Heart right ventricle (tissue), 16 donors: ENCODE data around the gene HIVEP2. TPM values are rescaled to one million over a fixed set of nuclear protein-coding genes. Genes with fewer than 3 reads are reported as not detected.

Experiments used
- ATAC-seq, 8 donors: fragments of 200-7000 bp; cut with Tn5 transposase; one replicate each; pipeline ENCODE4 v1.9.1; 2020; ENCODE audit warnings: mild to moderate bottlenecking in 8 of 8, moderate library complexity in 8 of 8, moderate number of reproducible peaks in 1 of 8
- DNase-seq, 2 donors: peaks; one replicate each; pipeline ENCODE4 v3.0.0-alpha.2; 2020
- H3K27ac ChIP-seq, 10 donors: fragments of 200-600 bp; sonication (generic) in 2 of 10; one replicate each; pipeline versions ENCODE4 v1.5.0 to v1.8.0; 2020 to 2022; ENCODE audit warnings: mild to moderate bottlenecking in 3 of 10
- H3K27me3 ChIP-seq, 7 donors: fragments of 200-600 bp; one replicate each; pipeline ENCODE4 v1.8.0; 2021 to 2022; ENCODE audit warnings: mild to moderate bottlenecking in 2 of 7
- H3K36me3 ChIP-seq, 9 donors: fragments of 200-600 bp; sonication (generic) in 1 of 9; one replicate each; pipeline versions ENCODE4 v1.5.0 to v1.8.0; 2020 to 2022; ENCODE audit warnings: mild to moderate bottlenecking in 2 of 9
- H3K4me1 ChIP-seq, 9 donors: fragments of 200-600 bp; sonication (generic) in 1 of 9; one replicate each; pipeline versions ENCODE4 v1.5.0 to v1.8.0; 2020 to 2022; ENCODE audit warnings: mild to moderate bottlenecking in 4 of 9
- H3K4me3 ChIP-seq, 10 donors: fragments of 200-600 bp; sonication (generic) in 2 of 10; one replicate each; pipeline versions ENCODE4 v1.5.0 to v1.8.0; 2020 to 2022; ENCODE audit warnings: mild to moderate bottlenecking in 7 of 10, moderate library complexity in 2 of 10
- H3K9me3 ChIP-seq, 11 donors: fragments of 200-600 bp in 10 of 11; sonication (generic) in 2 of 11; one replicate each; pipeline versions ENCODE4 v1.5.0 to v1.8.0; 2013 to 2022; ENCODE audit warnings: mild to moderate bottlenecking in 2 of 11, control low read depth in 1 of 11, moderate library complexity in 1 of 11
- CTCF ChIP-seq, 9 donors: fragments of 200-600 bp; sonication (generic) in 2 of 9; IDR thresholded peaks; one replicate each; pipeline versions ENCODE4 v1.5.0 to v1.8.0; 2021 to 2022; ENCODE audit warnings: antibody characterized with exemption in 9 of 9, mild to moderate bottlenecking in 5 of 9, moderate library complexity in 1 of 9
- WGBS, 2 donors: extraction: QIAGEN DNeasy Blood & Tissue Kit; methylation state at CpG; one replicate each; pipeline ENCODE4 v1.1.7; 2013; ENCODE audit warnings: inconsistent platforms in 1 of 2; 5-methylcytosine and 5-hydroxymethylcytosine counted together
- intact Hi-C, 10 donors: fragments of 100-400 bp; cut with DNase I; formaldehyde crosslinking; loops; one replicate each; pipeline versions ENCODE4 v1.11.1 to v1.14.2; 2022
- polyA plus RNA-seq, 2 donors: library from polyadenylated mRNA; stranded (reverse); fragments of 200-250 nt; gene quantifications; one replicate each; pipeline ENCODE4 v1.2.3, GENCODE V29; 2013
- total RNA-seq, 10 donors: library from RNA; stranded (reverse); fragmentation: NEBNext Ultra II Directional in 3 of 10; extraction: Animal tissue kit (Norgen Biotek cat#: 25700) in 3 of 10; gene quantifications; one replicate each; pipeline versions ENCODE4 v1.2.1 to v1.2.4, GENCODE V29; 2021 to 2023
- donor health status: Arrhythmogenic right ventricular cardiomyopathy.
- donor health status: ischemic (EF 13 %, LVEDD 7.1; RV severe dilation, severe dysfunction).
- donor health status: healthy with polysubstance abuse.
- donor health status: DM: no; HTN: yes; CAD: no.
- donor health status: DM: no; HTN: no; CAD: no.
- donor health status: ischemic (EF 25% LVEDD 6.9; RV normal size, moderate dysfunction).
- donor health status: ischemic (EF 25% LVEDD 5.7; RV mildly dilated, moderate dysfunction).
- donor health status: healthy.
- donor health status: DM: yes; HTN: yes; CAD: no.
- donor health status: Ischemic cardiomyopathy.
- donor health status: ischemic (EF 35%, LVEDD 5.7; RV mildly dilated, moderate dysfunction).
- donor health status: nonischemic (EF 11% LVEDD 7.7; RV severe dilation, severe dysfunction).
- donor health status: DM: yes; HTN: yes; CAD: no.
- donor health status: PGD.
- donor health status: ischemic (EF 29% LVEDD 5.4; RV normal size, mild dysfunction).
- donor health status: nonischemic (EF 23%, LVEDD 6.1; RV moderate dilation, normal function).

The HIVEP2 gene
- total and polyA plus RNA-seq, 12 donors, result 2.1 to 31.6 (median 21.2) TPM

DNA sequence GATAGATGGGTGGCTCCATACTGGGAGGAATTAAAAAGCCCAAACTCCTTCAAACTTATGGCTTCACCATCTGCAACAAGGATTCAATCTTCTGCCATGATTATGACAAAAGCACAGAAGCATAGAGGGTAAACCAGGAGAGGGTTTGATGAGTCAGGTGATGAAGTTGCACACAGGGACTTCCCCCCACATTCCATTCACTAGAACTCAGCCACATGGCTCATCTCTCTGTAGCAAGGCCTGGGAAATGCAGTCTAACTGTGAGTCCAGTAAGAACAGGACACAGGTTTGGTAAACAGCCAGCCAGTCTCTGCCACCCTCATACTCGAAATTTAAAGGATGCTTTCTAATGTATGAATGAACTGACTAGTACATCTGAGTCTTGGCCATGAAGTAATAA is 142.9 kb downstream of the HIVEP2 start:
- peak; percentile 33 to 94 (median 69) for ATAC-seq
- no peak overlapping the region for H3K27ac ChIP-seq
- no peak for TF ChIP-seq CTCF (IDR thresholded peaks at IDR 0.05)
- no peak for DNase-seq
- H3K4me1 ChIP-seq, result peaks cover 0 to 29% (median 8%) of the 10 kb centered on the region in 9 donors
- intact Hi-C loops, result no loop called here
- 22 to 33% methylated on average over 1 of the region's 1 CpG for WGBS, 2 donors
- no peaks in the 10 kb centered on the region for H3K9me3 ChIP-seq
- no peaks in the 10 kb centered on the region for H3K27me3 ChIP-seq
- H3K36me3 ChIP-seq, result no peaks in the 10 kb centered on the region
- H3K4me3 ChIP-seq, result no peak overlapping the region

DNA sequence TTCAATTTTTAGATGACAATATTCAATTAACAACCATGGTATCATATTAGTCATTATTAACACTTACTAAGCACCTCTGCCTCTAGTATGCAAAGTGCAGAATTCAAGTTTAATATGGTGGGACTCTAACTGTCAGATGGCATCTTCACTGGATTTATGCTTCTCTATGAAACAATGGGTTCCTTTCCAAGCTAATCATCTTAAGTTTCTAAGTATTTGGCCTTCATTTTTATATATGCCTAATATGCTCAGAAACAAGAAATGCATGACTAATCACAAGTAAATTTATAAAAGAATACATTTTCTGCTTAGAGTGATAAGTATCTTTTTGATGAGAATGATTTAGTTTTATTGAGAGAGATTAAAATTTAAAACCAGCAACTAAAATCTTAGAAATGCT is 144.7 kb downstream of the HIVEP2 start:
- ATAC-seq, result no peak
- H3K4me3 ChIP-seq, result no peak overlapping the region
- peaks cover 0 to 29% (median 13%) of the 10 kb centered on the region in 9 donors for H3K4me1 ChIP-seq
- no peaks in the 10 kb centered on the region for H3K36me3 ChIP-seq
- no peak for TF ChIP-seq CTCF (IDR thresholded peaks at IDR 0.05)
- intact Hi-C loops, result no loop called here
- no peak for DNase-seq
- no peak overlapping the region for H3K27ac ChIP-seq
- no peaks in the 10 kb centered on the region for H3K9me3 ChIP-seq
- H3K27me3 ChIP-seq, result no peaks in the 10 kb centered on the region

DNA sequence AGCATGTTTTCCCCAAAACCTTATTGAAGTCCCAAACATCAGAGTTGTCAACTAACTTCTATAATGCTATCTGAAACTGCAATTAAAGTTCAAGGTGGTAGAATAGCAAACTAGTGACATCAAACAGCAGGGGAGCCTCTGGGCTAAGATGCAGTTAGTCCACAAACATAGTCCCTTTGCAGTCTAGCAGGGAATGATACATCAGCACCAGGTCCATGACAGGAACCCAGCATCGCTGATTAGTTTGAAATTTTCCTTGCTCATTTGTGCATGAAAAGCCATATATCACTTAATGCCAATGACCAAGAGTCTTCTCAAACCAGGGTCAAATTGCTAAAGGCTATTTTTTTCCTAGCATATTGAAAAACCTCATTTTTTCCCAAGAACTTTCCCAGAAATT is 145.3 kb downstream of the HIVEP2 start:
- no peak for ATAC-seq
- Histone ChIP-seq H3K36me3 (no peaks in the 10 kb centered on the region), H3K27me3 (no peaks in the 10 kb centered on the region), H3K4me1 (peaks cover 0 to 26% (median 12%) of the 10 kb centered on the region in 9 donors), H3K27ac (no peak overlapping the region), H3K4me3 (no peak overlapping the region), H3K9me3 (no peaks in the 10 kb centered on the region)
- 91 to 93% methylated on average over 1 of the region's 1 CpG for WGBS, 2 donors
- intact Hi-C loops, result no loop called here
- no peak for TF ChIP-seq CTCF (IDR thresholded peaks at IDR 0.05)
- no peak for DNase-seq

GRCh38 chr6:142797159-142797558 is 147.8 kb downstream of the HIVEP2 start:
- DNase-seq (no peak), ATAC-seq (no peak)
- 97 to 100% methylated on average over 1 of the region's 1 CpG for WGBS, 2 donors
- H3K36me3 ChIP-seq, result no peaks in the 10 kb centered on the region
- no peaks in the 10 kb centered on the region for H3K27me3 ChIP-seq
- peaks cover 0 to 19% (median 7%) of the 10 kb centered on the region in 9 donors for H3K4me1 ChIP-seq
- H3K27ac ChIP-seq, result no peak overlapping the region
- intact Hi-C loops, result no loop called here
- no peak for TF ChIP-seq CTCF (IDR thresholded peaks at IDR 0.05)
- H3K9me3 ChIP-seq, result no peaks in the 10 kb centered on the region
- H3K4me3 ChIP-seq, result no peak overlapping the region
